ENCODE results near the gene MACROD2.

DNA sequence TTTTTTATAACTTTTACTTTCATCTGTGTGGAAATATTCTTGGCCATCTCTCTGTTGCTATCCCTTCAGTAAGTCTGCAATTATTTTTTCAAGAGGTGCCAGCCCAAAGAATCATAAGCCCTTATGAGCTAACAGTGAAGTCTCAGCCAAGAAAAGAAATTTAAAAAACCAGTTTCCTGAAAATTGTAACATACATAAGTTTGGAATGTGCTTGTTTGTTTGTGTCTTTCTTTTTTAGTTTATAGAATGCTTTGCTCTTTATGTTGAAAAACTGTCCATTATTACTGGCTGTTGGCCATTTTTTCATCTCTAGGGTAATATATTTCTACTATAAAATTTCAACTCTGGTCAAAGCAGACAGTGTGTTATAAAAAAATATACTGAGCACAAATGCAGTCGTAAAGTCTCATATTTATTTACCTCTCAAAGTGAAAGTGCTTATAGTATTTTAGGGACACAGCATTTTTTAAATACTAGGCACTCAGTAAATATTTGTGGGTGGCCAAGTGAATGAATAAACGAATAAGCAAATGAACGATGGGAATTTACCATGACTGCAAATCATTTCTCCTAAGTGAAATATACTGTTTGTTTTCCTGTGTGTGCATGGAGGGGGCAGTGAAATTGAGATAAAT is 1918.2 kb downstream of the MACROD2 start:
- TF ChIP-seq, protein P1, sequence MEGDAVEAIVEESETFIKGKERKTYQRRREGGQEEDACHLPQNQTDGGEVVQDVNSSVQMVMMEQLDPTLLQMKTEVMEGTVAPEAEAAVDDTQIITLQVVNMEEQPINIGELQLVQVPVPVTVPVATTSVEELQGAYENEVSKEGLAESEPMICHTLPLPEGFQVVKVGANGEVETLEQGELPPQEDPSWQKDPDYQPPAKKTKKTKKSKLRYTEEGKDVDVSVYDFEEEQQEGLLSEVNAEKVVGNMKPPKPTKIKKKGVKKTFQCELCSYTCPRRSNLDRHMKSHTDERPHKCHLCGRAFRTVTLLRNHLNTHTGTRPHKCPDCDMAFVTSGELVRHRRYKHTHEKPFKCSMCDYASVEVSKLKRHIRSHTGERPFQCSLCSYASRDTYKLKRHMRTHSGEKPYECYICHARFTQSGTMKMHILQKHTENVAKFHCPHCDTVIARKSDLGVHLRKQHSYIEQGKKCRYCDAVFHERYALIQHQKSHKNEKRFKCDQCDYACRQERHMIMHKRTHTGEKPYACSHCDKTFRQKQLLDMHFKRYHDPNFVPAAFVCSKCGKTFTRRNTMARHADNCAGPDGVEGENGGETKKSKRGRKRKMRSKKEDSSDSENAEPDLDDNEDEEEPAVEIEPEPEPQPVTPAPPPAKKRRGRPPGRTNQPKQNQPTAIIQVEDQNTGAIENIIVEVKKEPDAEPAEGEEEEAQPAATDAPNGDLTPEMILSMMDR (conservative IDR thresholded peaks at IDR 0.05; ENCODE audit: low read depth, low read length): no peak
- no peak for TF ChIP-seq EZH2 (IDR thresholded peaks at IDR 0.05; ENCODE audit: borderline replicate concordance, low read depth, low read length, poor library complexity, severe bottlenecking)
